WTC11 (cell line): ENCODE data around the gene RAB11FIP5. TPM values are rescaled to one million over a fixed set of nuclear protein-coding genes. Genes with fewer than 3 reads are reported as not detected.

ENCODE experiments used
- ATAC-seq: fragments of 200-7000 bp; cut with Tn5 transposase; 2 replicates; pipeline ENCODE4 v1.10.0; 2021; ENCODE audit warnings: mild to moderate bottlenecking, moderate library complexity
- CTCF ChIA-PET: fragments of 300-600 bp; sonication (Branson Sonifier 250); formaldehyde crosslinking; loops from one replicate; lab custom pipeline; 2021; ENCODE audit warnings: antibody characterized with exemption; lab: Charles Lee
- POLR2A ChIA-PET: fragments of 350-600 bp; sonication (Branson Sonifier 250); formaldehyde crosslinking; loops from one replicate; lab custom pipeline; 2021; ENCODE audit warnings: antibody characterized with exemption; lab: Charles Lee
- DNase-seq: peaks from one replicate; pipeline ENCODE4 v3.0.0; 2021; ENCODE audit warnings: low spot score
- H3K27ac Mint-ChIP-seq: 2 replicates; pipeline ENCODE4 v1.8.0; 2021; ENCODE audit warnings: mixed read lengths
- H3K27me3 Mint-ChIP-seq: 2 replicates; pipeline ENCODE4 v1.8.0; 2021; ENCODE audit warnings: low read depth, mild to moderate bottlenecking, moderate library complexity, mixed read lengths
- H3K36me3 Mint-ChIP-seq: 2 replicates; pipeline ENCODE4 v1.8.0; 2021; ENCODE audit warnings: mixed read lengths
- H3K4me1 Mint-ChIP-seq: 2 replicates; pipeline ENCODE4 v1.8.0; 2022; ENCODE audit warnings: mixed read lengths
- H3K4me3 Mint-ChIP-seq: 2 replicates; pipeline ENCODE4 v1.8.0; 2021; ENCODE audit warnings: mild to moderate bottlenecking, moderate library complexity, mixed read lengths
- H3K9me3 Mint-ChIP-seq: 2 replicates; pipeline ENCODE4 v1.8.0; 2021; ENCODE audit warnings: mixed read lengths
- ETV6 ChIP-seq: sonication (generic); formaldehyde crosslinking; IDR thresholded peaks from 2 replicates; pipeline ENCODE4 v1.8.1; 2022; ENCODE audit warnings: mild to moderate bottlenecking, missing genetic modification reagents
- FOXJ3 ChIP-seq: sonication (generic); formaldehyde crosslinking; IDR thresholded peaks from 2 replicates; pipeline ENCODE4 v1.9.0; 2021; ENCODE audit warnings: missing genetic modification reagents, mild to moderate bottlenecking, borderline replicate concordance
- HMGA2 ChIP-seq: fragments of 250-450 bp; sonication (Bioruptor Pico); IDR thresholded peaks from 2 replicates; pipeline ENCODE4 v1.4.0; 2021; ENCODE audit warnings: mild to moderate bottlenecking, moderate library complexity
- JAZF1 ChIP-seq: fragments of 250-450 bp; sonication (Bioruptor Pico); IDR thresholded peaks from 2 replicates; pipeline ENCODE4 v1.9.0; 2021; ENCODE audit warnings: moderate library complexity, mild to moderate bottlenecking, inconsistent platforms
- JUN ChIP-seq: sonication (generic); formaldehyde crosslinking; IDR thresholded peaks from 2 replicates; pipeline ENCODE4 v1.8.0; 2023; ENCODE audit warnings: mild to moderate bottlenecking, missing genetic modification reagents
- NR3C1 ChIP-seq: sonication (generic); formaldehyde crosslinking; conservative IDR thresholded peaks from 2 replicates; pipeline ENCODE4 v1.8.1; 2023; ENCODE audit warnings: low read depth, mild to moderate bottlenecking, missing genetic modification reagents
- RELA ChIP-seq: sonication (generic); formaldehyde crosslinking; IDR thresholded peaks from 2 replicates; pipeline ENCODE4 v1.8.1; 2022; ENCODE audit warnings: missing genetic modification reagents, mild to moderate bottlenecking, borderline replicate concordance
- SOX15 ChIP-seq: fragments of 250-450 bp; sonication (Bioruptor Pico); IDR thresholded peaks from 2 replicates; pipeline ENCODE4 v1.9.0; 2021; ENCODE audit warnings: mild to moderate bottlenecking
- SP1 ChIP-seq: sonication (generic); formaldehyde crosslinking; conservative IDR thresholded peaks from 2 replicates; pipeline ENCODE4 v1.8.1; 2022; ENCODE audit warnings: missing genetic modification reagents
- TCF7 ChIP-seq: sonication (generic); formaldehyde crosslinking; IDR thresholded peaks from 2 replicates; pipeline ENCODE4 v1.8.0; 2022; ENCODE audit warnings: mild to moderate bottlenecking, low read depth, missing genetic modification reagents, moderate library complexity
- ZBTB21 ChIP-seq: sonication (generic); formaldehyde crosslinking; IDR thresholded peaks from 2 replicates; pipeline ENCODE4 v1.8.1; 2023; ENCODE audit warnings: mild to moderate bottlenecking, missing genetic modification reagents, borderline replicate concordance
- ZNF671 ChIP-seq: fragments of 250-450 bp; sonication (Bioruptor Pico); IDR thresholded peaks from 2 replicates; pipeline ENCODE4 v1.8.0; 2021; ENCODE audit warnings: mild to moderate bottlenecking
- total RNA-seq: library from RNA; stranded (reverse); gene quantifications from 3 replicates; pipeline ENCODE4 v1.2.3, GENCODE V29; 2021
- TF ChIP-seq, protein P1 (sequence below): sonication (generic); formaldehyde crosslinking; IDR thresholded peaks from 2 replicates; pipeline ENCODE4 v1.8.1; 2022; ENCODE audit warnings: missing genetic modification reagents, borderline replicate concordance
- TF ChIP-seq, protein P2 (sequence below): sonication (generic); formaldehyde crosslinking; IDR thresholded peaks from 2 replicates; pipeline ENCODE4 v1.8.1; 2023; ENCODE audit warnings: mild to moderate bottlenecking, missing genetic modification reagents
- TF ChIP-seq, protein P3 (sequence below): sonication (generic); formaldehyde crosslinking; conservative IDR thresholded peaks from 2 replicates; pipeline ENCODE4 v1.8.1; 2023; ENCODE audit warnings: mild to moderate bottlenecking, low read depth, missing genetic modification reagents, moderate library complexity
- TF ChIP-seq, protein P4 (sequence below): fragments of 200-600 bp; IDR thresholded peaks from 2 replicates; pipeline ENCODE4 v1.8.0; 2022; ENCODE audit warnings: antibody characterized with exemption
- TF ChIP-seq, protein P5 (sequence below): sonication (generic); formaldehyde crosslinking; IDR thresholded peaks from 2 replicates; pipeline ENCODE4 v1.8.0; 2023; ENCODE audit warnings: missing genetic modification reagents
- TF ChIP-seq, protein P6 (sequence below): sonication (generic); formaldehyde crosslinking; IDR thresholded peaks from 2 replicates; pipeline ENCODE4 v1.8.1; 2023; ENCODE audit warnings: mild to moderate bottlenecking, moderate library complexity, missing genetic modification reagents
- TF ChIP-seq, protein P7 (sequence below): sonication (generic); formaldehyde crosslinking; IDR thresholded peaks from 2 replicates; pipeline ENCODE4 v1.8.1; 2022; ENCODE audit warnings: mild to moderate bottlenecking, moderate library complexity, missing genetic modification reagents
- TF ChIP-seq, protein P8 (sequence below): sonication (generic); formaldehyde crosslinking; IDR thresholded peaks from 2 replicates; pipeline ENCODE4 v1.8.1; 2022; ENCODE audit warnings: low read depth, mild to moderate bottlenecking, moderate library complexity, missing genetic modification reagents, borderline replicate concordance
- TF ChIP-seq, protein P9 (sequence below): sonication (generic); formaldehyde crosslinking; IDR thresholded peaks from 2 replicates; pipeline ENCODE4 v1.8.1; 2023; ENCODE audit warnings: mild to moderate bottlenecking, missing genetic modification reagents, moderate library complexity

RAB11FIP5 gene
- total RNA-seq, 1 experiment from 2014 or later = 16.0 TPM

DNA sequence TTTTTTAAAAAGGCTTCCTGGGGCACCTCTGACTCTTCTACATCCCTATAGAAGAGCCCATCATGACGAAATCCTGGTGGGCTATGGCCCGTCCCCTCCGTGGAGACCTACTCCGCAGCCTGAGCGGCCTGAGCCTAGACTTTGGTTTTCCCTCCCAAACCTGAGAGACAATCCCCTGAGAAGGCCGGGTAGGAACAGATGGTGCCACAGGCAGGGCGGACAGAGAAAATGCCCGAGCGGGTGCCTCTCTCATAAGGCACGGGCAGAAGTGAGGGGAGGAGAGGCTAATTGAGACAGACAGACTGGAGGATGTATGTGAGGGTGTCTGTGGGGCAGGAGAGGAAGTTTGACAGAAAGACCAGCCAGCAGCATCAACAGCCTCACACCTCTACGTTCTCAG lies 21.1 kb downstream of the RAB11FIP5 start:
- TF ChIP-seq, protein P1, sequence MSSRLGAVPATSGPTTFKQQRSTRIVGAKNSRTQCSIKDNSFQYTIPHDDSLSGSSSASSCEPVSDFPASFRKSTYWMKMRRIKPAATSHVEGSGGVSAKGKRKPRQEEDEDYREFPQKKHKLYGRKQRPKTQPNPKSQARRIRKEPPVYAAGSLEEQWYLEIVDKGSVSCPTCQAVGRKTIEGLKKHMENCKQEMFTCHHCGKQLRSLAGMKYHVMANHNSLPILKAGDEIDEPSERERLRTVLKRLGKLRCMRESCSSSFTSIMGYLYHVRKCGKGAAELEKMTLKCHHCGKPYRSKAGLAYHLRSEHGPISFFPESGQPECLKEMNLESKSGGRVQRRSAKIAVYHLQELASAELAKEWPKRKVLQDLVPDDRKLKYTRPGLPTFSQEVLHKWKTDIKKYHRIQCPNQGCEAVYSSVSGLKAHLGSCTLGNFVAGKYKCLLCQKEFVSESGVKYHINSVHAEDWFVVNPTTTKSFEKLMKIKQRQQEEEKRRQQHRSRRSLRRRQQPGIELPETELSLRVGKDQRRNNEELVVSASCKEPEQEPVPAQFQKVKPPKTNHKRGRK (CRISPR knock-in tag) = no peak
- ChIA-PET CTCF (interaction anchor here (0.8 to 3.5 kb wide), 4 partner anchors 65 to 198 kb away, joined by 3 to 20 read pairs (median 12); no protein-coding TSS in a partner anchor), POLR2A (no interaction called here)
- DNase-seq (no peak), ATAC-seq (no peak)
- Mint-ChIP-seq H3K9me3 (no peaks in the 10 kb centered on the region), H3K4me1 (no peaks in the 10 kb centered on the region), H3K4me3 (no peak overlapping the region), H3K27ac (no peak overlapping the region), H3K36me3 (no peaks in the 10 kb centered on the region; the same call in 1 of the 2 replicates), H3K27me3 (no peaks in the 10 kb centered on the region)

DNA sequence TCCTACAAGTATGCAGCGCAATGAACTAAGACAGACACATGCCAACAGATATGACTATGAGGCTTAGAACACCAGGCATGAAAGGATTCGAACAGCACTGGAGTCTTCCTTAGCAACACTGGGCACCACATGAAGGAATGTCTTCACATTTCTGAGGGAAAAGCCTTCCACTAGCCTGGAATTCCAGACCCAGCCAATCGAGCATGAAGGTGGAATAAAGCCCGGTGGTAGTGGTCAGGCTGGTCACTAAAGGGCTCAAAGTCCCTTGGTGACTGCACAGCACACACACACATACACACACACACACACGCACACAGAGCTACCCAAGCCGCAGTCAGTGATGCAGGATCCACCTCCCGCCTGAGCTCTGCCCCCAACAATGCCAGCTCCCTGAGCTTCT lies 21.6 kb downstream of the RAB11FIP5 start:
- ChIA-PET CTCF (interaction anchor here (3.5 kb wide), 2 partner anchors 66 to 86 kb away, joined by 20 read pairs; no protein-coding TSS in a partner anchor), POLR2A (no interaction called here)
- H3K27me3 Mint-ChIP-seq = no peaks in the 10 kb centered on the region
- no peaks in the 10 kb centered on the region for H3K4me1 Mint-ChIP-seq
- H3K27ac Mint-ChIP-seq = no peak overlapping the region
- DNase-seq (no peak), ATAC-seq (no peak)
- no peak overlapping the region for H3K4me3 Mint-ChIP-seq
- H3K9me3 Mint-ChIP-seq = no peaks in the 10 kb centered on the region
- TF ChIP-seq, protein P2, sequence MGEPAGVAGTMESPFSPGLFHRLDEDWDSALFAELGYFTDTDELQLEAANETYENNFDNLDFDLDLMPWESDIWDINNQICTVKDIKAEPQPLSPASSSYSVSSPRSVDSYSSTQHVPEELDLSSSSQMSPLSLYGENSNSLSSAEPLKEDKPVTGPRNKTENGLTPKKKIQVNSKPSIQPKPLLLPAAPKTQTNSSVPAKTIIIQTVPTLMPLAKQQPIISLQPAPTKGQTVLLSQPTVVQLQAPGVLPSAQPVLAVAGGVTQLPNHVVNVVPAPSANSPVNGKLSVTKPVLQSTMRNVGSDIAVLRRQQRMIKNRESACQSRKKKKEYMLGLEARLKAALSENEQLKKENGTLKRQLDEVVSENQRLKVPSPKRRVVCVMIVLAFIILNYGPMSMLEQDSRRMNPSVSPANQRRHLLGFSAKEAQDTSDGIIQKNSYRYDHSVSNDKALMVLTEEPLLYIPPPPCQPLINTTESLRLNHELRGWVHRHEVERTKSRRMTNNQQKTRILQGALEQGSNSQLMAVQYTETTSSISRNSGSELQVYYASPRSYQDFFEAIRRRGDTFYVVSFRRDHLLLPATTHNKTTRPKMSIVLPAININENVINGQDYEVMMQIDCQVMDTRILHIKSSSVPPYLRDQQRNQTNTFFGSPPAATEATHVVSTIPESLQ (CRISPR knock-in tag) = no peak
- TF ChIP-seq SOX15 (CRISPR knock-in tag) (no peak), ETV6 (CRISPR knock-in tag) (no peak), ZNF671 (CRISPR knock-in tag) (no peak), JUN (CRISPR knock-in tag) (no peak), HMGA2 (CRISPR knock-in tag) (no peak), NR3C1 (no peak), JAZF1 (CRISPR knock-in tag) (no peak), RELA (CRISPR knock-in tag) (no peak), SP1 (CRISPR knock-in tag) (no peak), TCF7 (CRISPR knock-in tag) (no peak), FOXJ3 (CRISPR knock-in tag) (no peak), ZBTB21 (CRISPR knock-in tag) (no peak)
- TF ChIP-seq, protein P3, sequence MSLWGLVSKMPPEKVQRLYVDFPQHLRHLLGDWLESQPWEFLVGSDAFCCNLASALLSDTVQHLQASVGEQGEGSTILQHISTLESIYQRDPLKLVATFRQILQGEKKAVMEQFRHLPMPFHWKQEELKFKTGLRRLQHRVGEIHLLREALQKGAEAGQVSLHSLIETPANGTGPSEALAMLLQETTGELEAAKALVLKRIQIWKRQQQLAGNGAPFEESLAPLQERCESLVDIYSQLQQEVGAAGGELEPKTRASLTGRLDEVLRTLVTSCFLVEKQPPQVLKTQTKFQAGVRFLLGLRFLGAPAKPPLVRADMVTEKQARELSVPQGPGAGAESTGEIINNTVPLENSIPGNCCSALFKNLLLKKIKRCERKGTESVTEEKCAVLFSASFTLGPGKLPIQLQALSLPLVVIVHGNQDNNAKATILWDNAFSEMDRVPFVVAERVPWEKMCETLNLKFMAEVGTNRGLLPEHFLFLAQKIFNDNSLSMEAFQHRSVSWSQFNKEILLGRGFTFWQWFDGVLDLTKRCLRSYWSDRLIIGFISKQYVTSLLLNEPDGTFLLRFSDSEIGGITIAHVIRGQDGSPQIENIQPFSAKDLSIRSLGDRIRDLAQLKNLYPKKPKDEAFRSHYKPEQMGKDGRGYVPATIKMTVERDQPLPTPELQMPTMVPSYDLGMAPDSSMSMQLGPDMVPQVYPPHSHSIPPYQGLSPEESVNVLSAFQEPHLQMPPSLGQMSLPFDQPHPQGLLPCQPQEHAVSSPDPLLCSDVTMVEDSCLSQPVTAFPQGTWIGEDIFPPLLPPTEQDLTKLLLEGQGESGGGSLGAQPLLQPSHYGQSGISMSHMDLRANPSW (CRISPR knock-in tag) = no peak
- TF ChIP-seq, protein P4, sequence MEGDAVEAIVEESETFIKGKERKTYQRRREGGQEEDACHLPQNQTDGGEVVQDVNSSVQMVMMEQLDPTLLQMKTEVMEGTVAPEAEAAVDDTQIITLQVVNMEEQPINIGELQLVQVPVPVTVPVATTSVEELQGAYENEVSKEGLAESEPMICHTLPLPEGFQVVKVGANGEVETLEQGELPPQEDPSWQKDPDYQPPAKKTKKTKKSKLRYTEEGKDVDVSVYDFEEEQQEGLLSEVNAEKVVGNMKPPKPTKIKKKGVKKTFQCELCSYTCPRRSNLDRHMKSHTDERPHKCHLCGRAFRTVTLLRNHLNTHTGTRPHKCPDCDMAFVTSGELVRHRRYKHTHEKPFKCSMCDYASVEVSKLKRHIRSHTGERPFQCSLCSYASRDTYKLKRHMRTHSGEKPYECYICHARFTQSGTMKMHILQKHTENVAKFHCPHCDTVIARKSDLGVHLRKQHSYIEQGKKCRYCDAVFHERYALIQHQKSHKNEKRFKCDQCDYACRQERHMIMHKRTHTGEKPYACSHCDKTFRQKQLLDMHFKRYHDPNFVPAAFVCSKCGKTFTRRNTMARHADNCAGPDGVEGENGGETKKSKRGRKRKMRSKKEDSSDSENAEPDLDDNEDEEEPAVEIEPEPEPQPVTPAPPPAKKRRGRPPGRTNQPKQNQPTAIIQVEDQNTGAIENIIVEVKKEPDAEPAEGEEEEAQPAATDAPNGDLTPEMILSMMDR = no peak
- TF ChIP-seq, protein P5, sequence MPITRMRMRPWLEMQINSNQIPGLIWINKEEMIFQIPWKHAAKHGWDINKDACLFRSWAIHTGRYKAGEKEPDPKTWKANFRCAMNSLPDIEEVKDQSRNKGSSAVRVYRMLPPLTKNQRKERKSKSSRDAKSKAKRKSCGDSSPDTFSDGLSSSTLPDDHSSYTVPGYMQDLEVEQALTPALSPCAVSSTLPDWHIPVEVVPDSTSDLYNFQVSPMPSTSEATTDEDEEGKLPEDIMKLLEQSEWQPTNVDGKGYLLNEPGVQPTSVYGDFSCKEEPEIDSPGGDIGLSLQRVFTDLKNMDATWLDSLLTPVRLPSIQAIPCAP (CRISPR knock-in tag) = no peak
- TF ChIP-seq, protein P6, sequence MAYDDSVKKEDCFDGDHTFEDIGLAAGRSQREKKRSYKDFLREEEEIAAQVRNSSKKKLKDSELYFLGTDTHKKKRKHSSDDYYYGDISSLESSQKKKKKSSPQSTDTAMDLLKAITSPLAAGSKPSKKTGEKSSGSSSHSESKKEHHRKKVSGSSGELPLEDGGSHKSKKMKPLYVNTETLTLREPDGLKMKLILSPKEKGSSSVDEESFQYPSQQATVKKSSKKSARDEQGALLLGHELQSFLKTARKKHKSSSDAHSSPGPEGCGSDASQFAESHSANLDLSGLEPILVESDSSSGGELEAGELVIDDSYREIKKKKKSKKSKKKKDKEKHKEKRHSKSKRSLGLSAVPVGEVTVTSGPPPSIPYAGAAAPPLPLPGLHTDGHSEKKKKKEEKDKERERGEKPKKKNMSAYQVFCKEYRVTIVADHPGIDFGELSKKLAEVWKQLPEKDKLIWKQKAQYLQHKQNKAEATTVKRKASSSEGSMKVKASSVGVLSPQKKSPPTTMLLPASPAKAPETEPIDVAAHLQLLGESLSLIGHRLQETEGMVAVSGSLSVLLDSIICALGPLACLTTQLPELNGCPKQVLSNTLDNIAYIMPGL = no peak
- TF ChIP-seq, protein P7, sequence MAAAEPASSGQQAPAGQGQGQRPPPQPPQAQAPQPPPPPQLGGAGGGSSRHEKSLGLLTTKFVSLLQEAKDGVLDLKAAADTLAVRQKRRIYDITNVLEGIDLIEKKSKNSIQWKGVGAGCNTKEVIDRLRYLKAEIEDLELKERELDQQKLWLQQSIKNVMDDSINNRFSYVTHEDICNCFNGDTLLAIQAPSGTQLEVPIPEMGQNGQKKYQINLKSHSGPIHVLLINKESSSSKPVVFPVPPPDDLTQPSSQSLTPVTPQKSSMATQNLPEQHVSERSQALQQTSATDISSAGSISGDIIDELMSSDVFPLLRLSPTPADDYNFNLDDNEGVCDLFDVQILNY (CRISPR knock-in tag) = no peak
- TF ChIP-seq, protein P8, sequence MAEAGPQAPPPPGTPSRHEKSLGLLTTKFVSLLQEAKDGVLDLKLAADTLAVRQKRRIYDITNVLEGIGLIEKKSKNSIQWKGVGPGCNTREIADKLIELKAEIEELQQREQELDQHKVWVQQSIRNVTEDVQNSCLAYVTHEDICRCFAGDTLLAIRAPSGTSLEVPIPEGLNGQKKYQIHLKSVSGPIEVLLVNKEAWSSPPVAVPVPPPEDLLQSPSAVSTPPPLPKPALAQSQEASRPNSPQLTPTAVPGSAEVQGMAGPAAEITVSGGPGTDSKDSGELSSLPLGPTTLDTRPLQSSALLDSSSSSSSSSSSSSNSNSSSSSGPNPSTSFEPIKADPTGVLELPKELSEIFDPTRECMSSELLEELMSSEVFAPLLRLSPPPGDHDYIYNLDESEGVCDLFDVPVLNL (CRISPR knock-in tag) = no peak
- TF ChIP-seq, protein P9, sequence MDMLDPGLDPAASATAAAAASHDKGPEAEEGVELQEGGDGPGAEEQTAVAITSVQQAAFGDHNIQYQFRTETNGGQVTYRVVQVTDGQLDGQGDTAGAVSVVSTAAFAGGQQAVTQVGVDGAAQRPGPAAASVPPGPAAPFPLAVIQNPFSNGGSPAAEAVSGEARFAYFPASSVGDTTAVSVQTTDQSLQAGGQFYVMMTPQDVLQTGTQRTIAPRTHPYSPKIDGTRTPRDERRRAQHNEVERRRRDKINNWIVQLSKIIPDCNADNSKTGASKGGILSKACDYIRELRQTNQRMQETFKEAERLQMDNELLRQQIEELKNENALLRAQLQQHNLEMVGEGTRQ (CRISPR knock-in tag) = no peak
- H3K36me3 Mint-ChIP-seq = no peaks in the 10 kb centered on the region; the same call in 1 of the 2 replicates
